IPS-18a (cell line): ENCODE data around the gene SLC39A3.

Source experiments
- H3K27ac ChIP-seq: one replicate; pipeline ENCODE4 v1.5.1; 2013; ENCODE audit warnings: low read length
- H3K27me3 ChIP-seq: one replicate; pipeline ENCODE4 v1.6.1; 2013; ENCODE audit warnings: mild to moderate bottlenecking, low read length; ENCODE audit not compliant: control insufficient read depth, insufficient read depth
- H3K36me3 ChIP-seq: one replicate; pipeline ENCODE4 v1.6.1; 2013; ENCODE audit warnings: low read depth, low read length; ENCODE audit not compliant: control insufficient read depth
- H3K4me1 ChIP-seq: one replicate; pipeline ENCODE4 v1.6.1; 2013; ENCODE audit warnings: low read depth, low read length; ENCODE audit not compliant: control insufficient read depth
- H3K4me3 ChIP-seq: one replicate; pipeline ENCODE4 v1.5.1; 2013; ENCODE audit warnings: low read length
- H3K9ac ChIP-seq: one replicate; pipeline ENCODE4 v1.6.1; 2013; ENCODE audit warnings: mild to moderate bottlenecking, low read length, moderate library complexity
- H3K9me3 ChIP-seq: one replicate; pipeline ENCODE4 v1.6.1; 2013; ENCODE audit warnings: low read depth, low read length; ENCODE audit not compliant: control insufficient read depth

The SLC39A3 gene

GRCh38 chr19:2755811-2756210 is 16.0 kb upstream of the SLC39A3 start:
- Histone ChIP-seq H3K4me3 (no peak overlapping the region), H3K9me3 (no peaks in the 10 kb centered on the region), H3K27ac (no peak overlapping the region), H3K27me3 (no peaks in the 10 kb centered on the region), H3K36me3 (peaks cover 48% of the 10 kb centered on the region), H3K4me1 (no peaks in the 10 kb centered on the region), H3K9ac (no peak overlapping the region)

GRCh38 chr19:2755448-2755705 is 15.6 kb upstream of the SLC39A3 start:
- Histone ChIP-seq H3K9me3 (no peaks in the 10 kb centered on the region), H3K27ac (no peak overlapping the region), H3K36me3 (peaks cover 44% of the 10 kb centered on the region), H3K9ac (no peak overlapping the region), H3K27me3 (no peaks in the 10 kb centered on the region), H3K4me3 (no peak overlapping the region), H3K4me1 (no peaks in the 10 kb centered on the region)

- no peak overlapping the region for H3K9ac ChIP-seq
- H3K27me3 ChIP-seq = no peaks in the 10 kb centered on the region
- H3K4me3 ChIP-seq = no peak overlapping the region
- H3K9me3 ChIP-seq = no peaks in the 10 kb centered on the region
- H3K27ac ChIP-seq = no peak overlapping the region
- H3K4me1 ChIP-seq = no peaks in the 10 kb centered on the region
- peaks cover 44% of the 10 kb centered on the region for H3K36me3 ChIP-seq
Measured at GRCh38 chr19:2754659-2755447, 15.0 kb upstream of the SLC39A3 start.

- Histone ChIP-seq H3K9me3 (no peaks in the 10 kb centered on the region), H3K4me3 (no peak overlapping the region), H3K9ac (no peak overlapping the region), H3K4me1 (no peaks in the 10 kb centered on the region), H3K27me3 (peaks cover 3% of the 10 kb centered on the region), H3K27ac (no peak overlapping the region), H3K36me3 (peaks cover 22% of the 10 kb centered on the region)
Measured at GRCh38 chr19:2751438-2751830, 11.6 kb upstream of the SLC39A3 start.

- H3K27me3 ChIP-seq = peaks cover 3% of the 10 kb centered on the region
- no peak overlapping the region for H3K27ac ChIP-seq
- peaks cover 21% of the 10 kb centered on the region for H3K36me3 ChIP-seq
- H3K4me3 ChIP-seq = no peak overlapping the region
- H3K4me1 ChIP-seq = no peaks in the 10 kb centered on the region
- no peak overlapping the region for H3K9ac ChIP-seq
- H3K9me3 ChIP-seq = no peaks in the 10 kb centered on the region
Measured at GRCh38 chr19:2750808-2751437, 11.1 kb upstream of the SLC39A3 start.

GRCh38 chr19:2747349-2747748 is 7.5 kb upstream of the SLC39A3 start:
- Histone ChIP-seq H3K36me3 (no peaks in the 10 kb centered on the region), H3K27ac (no peak overlapping the region), H3K9me3 (no peaks in the 10 kb centered on the region), H3K27me3 (peaks cover 20% of the 10 kb centered on the region), H3K9ac (no peak overlapping the region), H3K4me3 (no peak overlapping the region), H3K4me1 (no peaks in the 10 kb centered on the region)

GRCh38 chr19:2744113-2744512 is 4.3 kb upstream of the SLC39A3 start:
- H3K9ac ChIP-seq = no peak overlapping the region
- no peaks in the 10 kb centered on the region for H3K36me3 ChIP-seq
- peaks cover 21% of the 10 kb centered on the region for H3K27me3 ChIP-seq

GRCh38 chr19:2743099-2743498 is 3.3 kb upstream of the SLC39A3 start:
- Histone ChIP-seq H3K4me3 (no peak overlapping the region), H3K27ac (no peak overlapping the region), H3K9me3 (no peaks in the 10 kb centered on the region), H3K4me1 (no peaks in the 10 kb centered on the region), H3K36me3 (no peaks in the 10 kb centered on the region), H3K9ac (no peak overlapping the region), H3K27me3 (peaks cover 18% of the 10 kb centered on the region)

More at GRCh38 chr19:2744113-2744512, 4.3 kb upstream of the SLC39A3 start:
- H3K4me3 ChIP-seq = no peak overlapping the region
- no peak overlapping the region for H3K27ac ChIP-seq
- H3K4me1 ChIP-seq = no peaks in the 10 kb centered on the region
- no peaks in the 10 kb centered on the region for H3K9me3 ChIP-seq

GRCh38 chr19:2740314-2740656 is 468 bp upstream of the SLC39A3 start:
- no peaks in the 10 kb centered on the region for H3K4me1 ChIP-seq
- H3K36me3 ChIP-seq = peaks cover 9% of the 10 kb centered on the region
- H3K4me3 ChIP-seq = no peak overlapping the region
- no peaks in the 10 kb centered on the region for H3K9me3 ChIP-seq
- peaks cover 18% of the 10 kb centered on the region for H3K27me3 ChIP-seq
- no peak overlapping the region for H3K27ac ChIP-seq
- no peak overlapping the region for H3K9ac ChIP-seq

- Histone ChIP-seq H3K4me1 (no peaks in the 10 kb centered on the region), H3K27ac (no peak overlapping the region), H3K9ac (no peak overlapping the region), H3K9me3 (no peaks in the 10 kb centered on the region), H3K4me3 (no peak overlapping the region), H3K36me3 (peaks cover 9% of the 10 kb centered on the region), H3K27me3 (no peaks in the 10 kb centered on the region)
Measured at GRCh38 chr19:2736550-2737190, 3.1 kb downstream of the SLC39A3 start.

GRCh38 chr19:2735374-2735773 is 4.4 kb downstream of the SLC39A3 start:
- no peaks in the 10 kb centered on the region for H3K4me1 ChIP-seq
- peaks cover 9% of the 10 kb centered on the region for H3K36me3 ChIP-seq
- H3K9ac ChIP-seq = no peak overlapping the region
- H3K4me3 ChIP-seq = no peak overlapping the region
- H3K27me3 ChIP-seq = no peaks in the 10 kb centered on the region
- no peak overlapping the region for H3K27ac ChIP-seq
- no peaks in the 10 kb centered on the region for H3K9me3 ChIP-seq
